ENCODE results near the gene POLR2H.

POLR2H gene

GRCh38 chr3:184391266-184391665 lies 29.8 kb downstream of the POLR2H start:
- in situ Hi-C loops (cut with HindIII; ENCODE audit: low pct_unique_long_range_greater_than_20kb, low sequenced_read_pairs), result no loop called here

GRCh38 chr3:184395320-184395660 lies 33.8 kb downstream of the POLR2H start:
- DNase-seq (ENCODE audit: low read depth in 1 of 2, low spot score in 1 of 2), result no peak
- in situ Hi-C loops (cut with HindIII; ENCODE audit: low pct_unique_long_range_greater_than_20kb, low sequenced_read_pairs), result no loop called here

More at GRCh38 chr3:184391266-184391665, 29.8 kb downstream of the POLR2H start:
- no peak for TF ChIP-seq JUND (IDR thresholded peaks at IDR 0.05; ENCODE audit: low read depth)
- no peak for DNase-seq (ENCODE audit: low read depth in 1 of 2, low spot score in 1 of 2)

DNA sequence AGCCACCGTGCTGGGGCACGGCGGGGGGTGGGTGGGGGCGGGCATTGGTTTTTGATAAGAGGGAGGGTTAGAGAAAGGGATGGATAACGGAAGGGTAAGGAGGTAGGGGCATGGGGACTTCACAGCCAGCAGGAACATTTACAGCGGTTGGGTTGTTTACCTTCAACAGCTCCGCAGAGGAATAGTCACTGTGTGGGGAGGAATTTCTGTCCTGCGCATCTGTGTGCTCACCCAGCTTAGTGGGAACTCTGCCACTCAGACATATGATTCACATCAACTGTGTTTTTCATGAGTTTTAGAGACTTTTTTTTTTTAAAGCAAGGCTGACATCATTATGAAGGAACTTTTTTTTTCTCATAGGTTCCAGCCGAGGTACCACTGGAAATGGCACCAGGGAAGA lies 37.9 kb downstream of the POLR2H start:
- DNase-seq (ENCODE audit: low read depth in 1 of 2, low spot score in 1 of 2), result no peak
- TF ChIP-seq JUND (IDR thresholded peaks at IDR 0.05; ENCODE audit: low read depth), result no peak
- in situ Hi-C loops (cut with HindIII; ENCODE audit: low pct_unique_long_range_greater_than_20kb, low sequenced_read_pairs), result no loop called here

More at GRCh38 chr3:184395320-184395660, 33.8 kb downstream of the POLR2H start:
- TF ChIP-seq JUND (IDR thresholded peaks at IDR 0.05; ENCODE audit: low read depth), result no peak

- in situ Hi-C loops (cut with HindIII; ENCODE audit: low pct_unique_long_range_greater_than_20kb, low sequenced_read_pairs), result no loop called here
- DNase-seq (ENCODE audit: low read depth in 1 of 2, low spot score in 1 of 2), result no peak
- no peak for TF ChIP-seq JUND (IDR thresholded peaks at IDR 0.05; ENCODE audit: low read depth)
These were observed 43.8 kb downstream of the POLR2H start for GRCh38 chr3:184405075-184406030.

DNA sequence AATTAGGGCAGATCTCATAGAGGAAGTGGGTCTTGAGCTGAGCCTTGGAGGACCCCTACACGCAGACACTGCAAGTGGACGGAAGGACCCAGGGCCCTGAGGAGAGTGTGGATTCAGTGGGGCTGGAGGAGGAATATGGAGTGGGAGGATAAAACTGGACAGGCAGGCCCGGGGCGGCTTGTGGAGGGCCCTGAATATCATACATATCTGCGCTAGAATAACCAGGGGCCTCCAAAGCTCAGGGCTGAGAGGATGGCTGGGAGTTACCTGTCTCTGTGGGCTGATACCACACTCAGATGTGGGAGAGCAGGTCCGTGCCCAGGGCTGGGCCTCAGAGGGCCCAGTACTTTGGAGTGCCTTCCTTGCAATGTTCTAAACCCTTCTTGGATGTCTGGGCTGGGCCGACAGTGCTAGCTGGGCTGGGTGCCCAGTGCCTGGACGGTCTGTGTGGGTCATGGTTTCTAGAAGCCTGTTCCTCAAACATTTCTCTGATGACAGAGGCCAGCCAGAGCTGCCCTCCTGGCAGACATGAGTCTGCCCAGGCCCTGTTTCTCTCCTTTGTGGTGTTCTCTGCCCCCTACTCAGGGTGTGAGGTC lies 47.9 kb downstream of the POLR2H start:
- no peak for TF ChIP-seq JUND (IDR thresholded peaks at IDR 0.05; ENCODE audit: low read depth)
- in situ Hi-C loops (cut with HindIII; ENCODE audit: low pct_unique_long_range_greater_than_20kb, low sequenced_read_pairs), result no loop called here
- DNase-seq (ENCODE audit: low read depth in 1 of 2, low spot score in 1 of 2), result no peak

DNA sequence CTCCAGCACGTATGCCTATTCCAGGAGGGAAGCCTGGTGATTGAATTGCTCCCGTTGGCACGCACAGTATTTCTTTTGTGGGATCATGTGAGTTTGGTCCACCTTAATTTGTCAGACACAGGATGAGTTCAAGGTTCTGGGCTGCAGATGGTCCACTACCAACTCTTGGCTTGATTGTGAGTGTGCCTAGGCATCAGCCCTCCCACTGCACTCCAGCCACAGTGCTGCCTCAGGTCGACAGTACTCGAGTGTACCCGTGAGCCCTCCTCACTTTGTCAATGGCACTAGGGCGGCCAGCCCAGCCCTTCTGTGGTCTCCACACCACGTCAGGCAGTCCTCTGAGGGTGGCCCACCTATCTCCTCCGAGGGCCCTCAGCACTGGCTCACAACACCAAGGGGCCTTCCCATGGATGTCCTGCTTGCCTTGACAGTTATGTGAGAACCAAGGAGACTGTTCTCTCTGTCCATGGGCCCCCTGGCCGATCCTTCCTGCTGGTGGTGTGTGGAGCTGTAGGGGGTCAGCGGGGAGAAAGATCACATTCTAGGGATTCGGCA lies 48.5 kb downstream of the POLR2H start:
- no peak for TF ChIP-seq JUND (IDR thresholded peaks at IDR 0.05; ENCODE audit: low read depth)
- no peak for DNase-seq (ENCODE audit: low read depth in 1 of 2, low spot score in 1 of 2)
- in situ Hi-C loops (cut with HindIII; ENCODE audit: low pct_unique_long_range_greater_than_20kb, low sequenced_read_pairs), result no loop called here

- no peak for DNase-seq (ENCODE audit: low read depth in 1 of 2, low spot score in 1 of 2)
- in situ Hi-C loops (cut with HindIII; ENCODE audit: low pct_unique_long_range_greater_than_20kb, low sequenced_read_pairs), result no loop called here
- TF ChIP-seq JUND (IDR thresholded peaks at IDR 0.05; ENCODE audit: low read depth), result no peak
These were observed 53.1 kb downstream of the POLR2H start for GRCh38 chr3:184414418-184415202.

GRCh38 chr3:184415203-184415490 lies 53.6 kb downstream of the POLR2H start:
- DNase-seq (ENCODE audit: low read depth in 1 of 2, low spot score in 1 of 2), result no peak
- no peak for TF ChIP-seq JUND (IDR thresholded peaks at IDR 0.05; ENCODE audit: low read depth)
- in situ Hi-C loops (cut with HindIII; ENCODE audit: low pct_unique_long_range_greater_than_20kb, low sequenced_read_pairs), result no loop called here

DNA sequence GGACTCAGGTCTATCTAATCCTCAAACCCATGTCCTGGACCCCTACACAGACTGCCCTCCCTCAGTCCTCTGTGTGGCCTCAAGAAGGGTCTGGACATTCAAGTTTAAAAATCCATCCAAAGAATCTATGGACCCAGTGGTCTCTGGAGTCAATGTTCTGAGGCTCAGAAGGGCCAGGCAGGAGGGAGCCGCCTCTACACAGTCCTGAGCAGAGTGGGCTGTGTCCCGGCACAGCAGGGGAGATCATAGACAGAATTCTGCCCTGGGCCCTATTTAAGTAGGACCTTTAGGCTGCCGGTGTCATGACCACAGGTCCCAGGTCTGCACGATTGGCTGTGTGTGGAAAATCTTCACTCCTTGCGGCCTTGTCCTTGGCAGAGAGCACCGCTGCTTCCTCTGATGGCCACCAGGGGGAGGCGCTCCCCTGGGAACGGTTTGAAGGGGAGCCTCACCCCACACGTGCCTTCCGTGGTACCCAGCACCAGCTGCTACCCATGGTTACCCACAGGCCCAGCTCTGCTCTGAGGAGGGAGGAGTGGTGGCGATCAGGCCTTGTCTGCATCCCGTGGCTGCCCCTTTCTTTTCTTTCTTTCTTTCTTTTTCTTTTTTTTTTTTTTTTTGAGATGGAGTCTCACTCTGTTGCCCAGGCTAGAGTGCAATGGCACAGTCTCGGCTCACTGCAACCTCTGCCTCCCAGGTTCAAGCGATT lies 56.3 kb downstream of the POLR2H start:
- DNase-seq (ENCODE audit: low read depth in 1 of 2, low spot score in 1 of 2), result peak; percentile 78 to 88
- in situ Hi-C loops (cut with HindIII; ENCODE audit: low pct_unique_long_range_greater_than_20kb, low sequenced_read_pairs), result no loop called here
- TF ChIP-seq JUND (IDR thresholded peaks at IDR 0.05; ENCODE audit: low read depth), result no peak
